HEK293 (cell line): ENCODE data around the gene DHCR7.

ENCODE experiments used
- CTCF ChIP-seq: fragments of 450-650 bp; formaldehyde crosslinking; IDR thresholded peaks from 2 replicates; pipeline ENCODE4 v1.5.1; 2016; ENCODE audit warnings: missing biosample characterization, missing genetic modification characterization
- MEIS1 ChIP-seq: sonication (generic); formaldehyde crosslinking; IDR thresholded peaks from 2 replicates; pipeline ENCODE4 v1.8.1; 2022; ENCODE audit warnings: missing genetic modification reagents, mild to moderate bottlenecking, borderline replicate concordance
- SCRT2 ChIP-seq: fragments of 450-650 bp; formaldehyde crosslinking; IDR thresholded peaks from 2 replicates; pipeline ENCODE4 v1.5.1; 2016; ENCODE audit warnings: missing biosample characterization, missing genetic modification characterization
- SETDB1 ChIP-seq: IDR thresholded peaks from one replicate; pipeline ENCODE4 v1.6.1; 2017; ENCODE audit warnings: mild to moderate bottlenecking, low read length, moderate library complexity, mixed read lengths; ENCODE audit not compliant: insufficient read length
- TCF7L2 ChIP-seq: IDR thresholded peaks from 2 replicates; pipeline ENCODE4 v1.6.1; 2011; ENCODE audit warnings: low read depth, mild to moderate bottlenecking, inconsistent platforms, low read length, moderate library complexity, borderline replicate concordance
- ZBTB7A ChIP-seq: fragments of 450-650 bp; formaldehyde crosslinking; IDR thresholded peaks from 2 replicates; pipeline ENCODE4 v1.5.1; 2016; ENCODE audit warnings: low read depth, missing biosample characterization, missing genetic modification characterization
- ZBTB8A ChIP-seq: fragments of 450-650 bp; formaldehyde crosslinking; IDR thresholded peaks from 2 replicates; pipeline ENCODE4 v1.5.1; 2016; ENCODE audit warnings: missing biosample characterization, missing genetic modification characterization
- ZNF138 ChIP-seq: fragments of 450-650 bp; formaldehyde crosslinking; IDR thresholded peaks from 2 replicates; pipeline ENCODE4 v1.5.1; 2016; ENCODE audit warnings: missing biosample characterization, missing genetic modification characterization, borderline replicate concordance
- ZNF146 ChIP-seq: fragments of 450-650 bp; formaldehyde crosslinking; IDR thresholded peaks from 2 replicates; pipeline ENCODE4 v1.5.1; 2016; ENCODE audit warnings: missing biosample characterization, missing genetic modification characterization
- ZNF221 ChIP-seq: fragments of 450-650 bp; formaldehyde crosslinking; IDR thresholded peaks from 2 replicates; pipeline ENCODE4 v1.5.1; 2017; ENCODE audit warnings: missing biosample characterization, missing genetic modification characterization, borderline replicate concordance
- ZNF24 ChIP-seq: fragments of 450-650 bp; formaldehyde crosslinking; IDR thresholded peaks from 2 replicates; pipeline ENCODE4 v1.5.1; 2016; ENCODE audit warnings: missing biosample characterization, missing genetic modification characterization
- ZNF473 ChIP-seq: fragments of 450-650 bp; formaldehyde crosslinking; IDR thresholded peaks from 2 replicates; pipeline ENCODE4 v1.5.1; 2017; ENCODE audit warnings: missing biosample characterization, missing genetic modification characterization
- ZNF76 ChIP-seq: fragments of 450-650 bp; formaldehyde crosslinking; IDR thresholded peaks from 2 replicates; pipeline ENCODE4; 2016; ENCODE audit warnings: low read depth, missing biosample characterization, missing genetic modification characterization, borderline replicate concordance
- TF ChIP-seq, protein P1 (sequence below): fragments of 450-650 bp; formaldehyde crosslinking; IDR thresholded peaks from 2 replicates; pipeline ENCODE4 v1.5.1; 2016; ENCODE audit warnings: missing biosample characterization, missing genetic modification characterization

DNA sequence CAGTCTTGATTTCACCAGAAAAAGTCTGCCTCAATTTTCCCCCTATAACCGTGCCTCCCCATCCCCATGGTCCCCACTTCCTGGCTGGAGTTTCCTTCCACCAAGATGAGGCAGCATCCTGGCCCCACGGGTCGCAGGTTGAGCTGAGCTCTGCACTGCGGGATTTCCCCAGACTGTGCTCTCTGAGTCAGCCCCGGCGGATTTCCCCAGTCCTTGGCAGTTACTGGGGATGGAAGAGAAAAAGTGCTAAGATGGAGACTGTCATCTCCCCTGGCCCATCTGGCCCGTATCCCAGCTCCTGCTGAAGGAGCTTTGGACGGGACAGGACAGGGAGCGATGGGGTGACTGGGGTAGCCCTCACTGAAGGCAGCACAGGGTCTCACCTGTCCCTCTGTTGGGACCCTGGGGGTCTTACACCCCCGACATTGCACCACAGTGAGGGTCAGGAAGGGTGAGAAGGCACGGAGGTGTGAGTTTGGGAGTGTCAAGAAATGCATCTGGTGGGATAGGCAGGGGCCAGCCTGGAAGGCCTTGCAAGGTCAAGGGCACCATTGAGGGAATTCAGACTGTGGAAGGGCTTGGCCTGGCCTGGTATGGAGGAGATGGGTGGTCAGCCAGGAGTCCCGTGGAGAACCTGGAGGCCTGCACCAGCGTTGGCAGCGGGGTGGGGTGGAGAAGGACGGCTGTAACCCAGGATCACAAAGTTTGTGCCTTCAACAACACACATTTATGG lies 41.3 kb upstream of the DHCR7 start:
- no peak for TF ChIP-seq CTCF (tag by site-specific recombination)
- no peak for TF ChIP-seq ZNF146
- TF ChIP-seq, protein P1, sequence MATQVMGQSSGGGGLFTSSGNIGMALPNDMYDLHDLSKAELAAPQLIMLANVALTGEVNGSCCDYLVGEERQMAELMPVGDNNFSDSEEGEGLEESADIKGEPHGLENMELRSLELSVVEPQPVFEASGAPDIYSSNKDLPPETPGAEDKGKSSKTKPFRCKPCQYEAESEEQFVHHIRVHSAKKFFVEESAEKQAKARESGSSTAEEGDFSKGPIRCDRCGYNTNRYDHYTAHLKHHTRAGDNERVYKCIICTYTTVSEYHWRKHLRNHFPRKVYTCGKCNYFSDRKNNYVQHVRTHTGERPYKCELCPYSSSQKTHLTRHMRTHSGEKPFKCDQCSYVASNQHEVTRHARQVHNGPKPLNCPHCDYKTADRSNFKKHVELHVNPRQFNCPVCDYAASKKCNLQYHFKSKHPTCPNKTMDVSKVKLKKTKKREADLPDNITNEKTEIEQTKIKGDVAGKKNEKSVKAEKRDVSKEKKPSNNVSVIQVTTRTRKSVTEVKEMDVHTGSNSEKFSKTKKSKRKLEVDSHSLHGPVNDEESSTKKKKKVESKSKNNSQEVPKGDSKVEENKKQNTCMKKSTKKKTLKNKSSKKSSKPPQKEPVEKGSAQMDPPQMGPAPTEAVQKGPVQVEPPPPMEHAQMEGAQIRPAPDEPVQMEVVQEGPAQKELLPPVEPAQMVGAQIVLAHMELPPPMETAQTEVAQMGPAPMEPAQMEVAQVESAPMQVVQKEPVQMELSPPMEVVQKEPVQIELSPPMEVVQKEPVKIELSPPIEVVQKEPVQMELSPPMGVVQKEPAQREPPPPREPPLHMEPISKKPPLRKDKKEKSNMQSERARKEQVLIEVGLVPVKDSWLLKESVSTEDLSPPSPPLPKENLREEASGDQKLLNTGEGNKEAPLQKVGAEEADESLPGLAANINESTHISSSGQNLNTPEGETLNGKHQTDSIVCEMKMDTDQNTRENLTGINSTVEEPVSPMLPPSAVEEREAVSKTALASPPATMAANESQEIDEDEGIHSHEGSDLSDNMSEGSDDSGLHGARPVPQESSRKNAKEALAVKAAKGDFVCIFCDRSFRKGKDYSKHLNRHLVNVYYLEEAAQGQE, result no peak
- no peak for TF ChIP-seq ZBTB7A (tag by site-specific recombination)
- TF ChIP-seq ZNF76, result no peak
- no peak for TF ChIP-seq SCRT2 (tag by site-specific recombination)
- TF ChIP-seq ZNF221 (tag by site-specific recombination), result no peak
- TF ChIP-seq TCF7L2, result no peak
- no peak for TF ChIP-seq SETDB1
- TF ChIP-seq ZNF473 (tag by site-specific recombination), result no peak
- no peak for TF ChIP-seq ZNF138 (tag by site-specific recombination)
- TF ChIP-seq MEIS1 (CRISPR knock-in tag), result no peak
- TF ChIP-seq ZBTB8A, result no peak
- no peak for TF ChIP-seq ZNF24 (tag by site-specific recombination)
